HL-60 (cell line): Measurements from ENCODE around the gene PPFIA3.

Source experiments
- DNase-seq, 2 experiments: peaks; one replicate each; pipeline ENCODE4 v3.0.0-alpha.2; 2010 to 2020; ENCODE audit warnings: low read depth in 1 of 2, low spot score in 1 of 2
- H3K27ac ChIP-seq: fragments of 250-450 bp; sonication (Bioruptor Pico); replicated peaks from 2 replicates; pipeline ENCODE4 v1.5.1; 2020; ENCODE audit warnings: mild to moderate bottlenecking, moderate library complexity
- H3K27me3 ChIP-seq: fragments of 250-450 bp; sonication (Bioruptor Pico); 2 replicates; pipeline ENCODE4 v1.5.1; 2021; ENCODE audit warnings: mild to moderate bottlenecking, moderate library complexity; ENCODE audit not compliant: insufficient read depth, poor library complexity, severe bottlenecking
- H3K4me3 ChIP-seq: replicated peaks from 2 replicates; pipeline ENCODE4 v1.5.1; 2011; ENCODE audit warnings: mild to moderate bottlenecking, control low read depth, low read length; ENCODE audit not compliant: insufficient read depth
- CTCF ChIP-seq: IDR thresholded peaks from one replicate; pipeline ENCODE4 v1.5.1; 2011; ENCODE audit warnings: low read length, control low read depth, inconsistent platforms; ENCODE audit not compliant: insufficient read depth
- GABPA ChIP-seq: IDR thresholded peaks from 2 replicates; pipeline ENCODE4 v1.6.1; 2012; ENCODE audit warnings: low read depth
- POLR2AphosphoS5 ChIP-seq: IDR thresholded peaks from 2 replicates; pipeline ENCODE4 v1.6.1; 2012; ENCODE audit warnings: low read depth
- REST ChIP-seq: IDR thresholded peaks from 2 replicates; pipeline ENCODE4 v1.6.1; 2012; ENCODE audit warnings: low read depth; ENCODE audit not compliant: insufficient replicate concordance
- SPI1 ChIP-seq: IDR thresholded peaks from 2 replicates; pipeline ENCODE4 v1.6.1; 2012; ENCODE audit warnings: low read depth, mild to moderate bottlenecking, borderline replicate concordance

The PPFIA3 gene

GRCh38 chr19:49149652-49150105 lies 30.3 kb downstream of the PPFIA3 start:
- H3K27me3 ChIP-seq: peaks cover 39% of the 10 kb centered on the region
- peak; percentile 28 to 45 for DNase-seq
- H3K4me3 ChIP-seq: peak overlapping the region; percentile 54
- 0 out of 2 replicates have a peak, but pooled peaks have one; percentile 12 for TF ChIP-seq POLR2AphosphoS5
- no peak for TF ChIP-seq CTCF
- no peak overlapping the region for H3K27ac ChIP-seq

- Histone ChIP-seq H3K27ac (0 out of 2 replicates have a peak overlapping the region, but pooled peaks have one; percentile 23), H3K27me3 (peaks cover 39% of the 10 kb centered on the region), H3K4me3 (peak overlapping the region; percentile 54)
- TF ChIP-seq REST: peak; percentile 9
- no peak for TF ChIP-seq CTCF
- 0 out of 2 replicates have a peak, but pooled peaks have one; percentile 19 for TF ChIP-seq POLR2AphosphoS5
- DNase-seq: peak; percentile 61 to 75
These were observed 31.0 kb downstream of the PPFIA3 start for GRCh38 chr19:49150106-49150943.

- peaks cover 39% of the 10 kb centered on the region for H3K27me3 ChIP-seq
- TF ChIP-seq GABPA: no peak
- TF ChIP-seq CTCF: no peak
- TF ChIP-seq SPI1: no peak
- TF ChIP-seq POLR2AphosphoS5: no peak
- TF ChIP-seq REST: no peak
- H3K27ac ChIP-seq: no peak overlapping the region
- peak overlapping the region; percentile 54 for H3K4me3 ChIP-seq
- no peak for DNase-seq
These were observed 31.6 kb downstream of the PPFIA3 start for GRCh38 chr19:49150944-49151243.
